SK-N-SH (cell line): ENCODE measurements around the gene LEPROT. TPM values are rescaled to one million over a fixed set of nuclear protein-coding genes. Genes with fewer than 3 reads are reported as not detected.
"Not testable (repeated sequence)": the region's sequence is repeated elsewhere in the genome, so short reads cannot be mapped to it uniquely, and the experiment has no call there.

Source experiments
- CTCF ChIA-PET: fragments of 300-600, 350-600 bp; formaldehyde crosslinking; extraction: SDS; loops from one replicate; lab custom pipeline; 2021; lab: Yijun Ruan, JAX
- POLR2A ChIA-PET: fragments of 350-600 bp; sonication (Branson Sonifier 250); formaldehyde crosslinking; extraction: SDS; loops from one replicate; lab custom pipeline; 2020; ENCODE audit warnings: antibody characterized with exemption, inconsistent platforms; lab: Yijun Ruan, JAX
- DNase-seq: peaks from one replicate; pipeline ENCODE4 v3.0.0; 2012
- H2AFZ ChIP-seq: fragments of 200-600 bp; sonication (generic); 2 replicates; pipeline ENCODE4 v1.8.1; 2016; ENCODE audit warnings: antibody characterized with exemption, mild to moderate bottlenecking, low read depth
- H3F3A ChIP-seq: fragments of 200-600 bp; sonication (generic); replicated peaks from 2 replicates; pipeline ENCODE3; 2016; ENCODE audit warnings: antibody characterized with exemption, mild to moderate bottlenecking; ENCODE audit not compliant: insufficient read depth
- H3K27ac ChIP-seq, 2 experiments: fragments of 200-500 bp in 1 of 2; fragments of 200-600 bp in 1 of 2; sonication (Bioruptor generic) in 1 of 2; sonication (generic), shearing (Covaris generic) in 1 of 2; 2 replicates each; pipeline versions ENCODE4 v1.5.1 to v1.6.1; 2014 to 2016; ENCODE audit warnings: low read depth in 2 of 2, inconsistent platforms in 1 of 2, low read length in 1 of 2, mild to moderate bottlenecking in 1 of 2, mixed read lengths in 1 of 2
- H3K27me3 ChIP-seq: fragments of 200-600 bp; sonication (generic), shearing (Covaris generic); 2 replicates; pipeline ENCODE4 v1.6.1; 2016; ENCODE audit warnings: mixed run types; ENCODE audit not compliant: insufficient read depth
- H3K36me3 ChIP-seq, 2 experiments: fragments of 200-500 bp in 1 of 2; fragments of 200-600 bp in 1 of 2; sonication (Bioruptor generic) in 1 of 2; sonication (generic) in 1 of 2; replicated peaks in 1 of 2; 2 replicates each; pipeline versions ENCODE3 to v1.5.1; 2014 to 2016; ENCODE audit warnings: low read length in 1 of 2, mild to moderate bottlenecking in 1 of 2; ENCODE audit not compliant: insufficient read depth in 2 of 2, control insufficient read depth in 1 of 2
- H3K4me1 ChIP-seq, 2 experiments: fragments of 200-500 bp in 1 of 2; fragments of 200-600 bp in 1 of 2; sonication (Bioruptor generic) in 1 of 2; sonication (generic), shearing (Covaris generic) in 1 of 2; 2 replicates each; pipeline versions ENCODE4 v1.5.1 to v1.6.1; 2014 to 2016; ENCODE audit warnings: low read depth in 1 of 2, low read length in 1 of 2, mixed run types in 1 of 2; ENCODE audit not compliant: insufficient read depth in 2 of 2, control insufficient read depth in 1 of 2
- H3K4me2 ChIP-seq: fragments of 200-600 bp; sonication (generic), shearing (Covaris generic); 2 replicates; pipeline ENCODE4 v1.6.1; 2017; ENCODE audit warnings: mixed run types
- H3K4me3 ChIP-seq, 2 experiments: fragments of 200-500 bp in 1 of 2; fragments of 200-600 bp in 1 of 2; sonication (Bioruptor generic) in 1 of 2; sonication (generic), shearing (Covaris generic) in 1 of 2; 2 replicates each; pipeline versions ENCODE4 v1.5.1 to v1.8.1; 2014 to 2016; ENCODE audit warnings: low read depth in 2 of 2, inconsistent platforms in 1 of 2, low read length in 1 of 2, mild to moderate bottlenecking in 1 of 2, mixed read lengths in 1 of 2, moderate library complexity in 1 of 2
- H3K79me2 ChIP-seq: fragments of 200-600 bp; sonication (generic); 2 replicates; pipeline ENCODE4 v1.8.1; 2017; ENCODE audit warnings: mild to moderate bottlenecking; ENCODE audit not compliant: insufficient read depth
- H3K9ac ChIP-seq: fragments of 200-600 bp; sonication (generic); 2 replicates; pipeline ENCODE4 v1.6.1; 2017; ENCODE audit warnings: mixed run types
- H3K9me2 ChIP-seq: fragments of 200-600 bp; sonication (generic); 2 replicates; pipeline ENCODE4 v1.6.1; 2017; ENCODE audit warnings: mixed run types
- H3K9me3 ChIP-seq: fragments of 200-600 bp; sonication (generic); 2 replicates; pipeline ENCODE4 v1.6.1; 2017; ENCODE audit warnings: mixed run types, mild to moderate bottlenecking, moderate library complexity
- H4K20me1 ChIP-seq: fragments of 200-600 bp; sonication (generic); 2 replicates; pipeline ENCODE4 v1.6.1; 2017; ENCODE audit warnings: mild to moderate bottlenecking, mixed run types; ENCODE audit not compliant: insufficient read depth
- ELF1 ChIP-seq: IDR thresholded peaks from 2 replicates; pipeline ENCODE4 v1.4.0; 2012
- EZH2phosphoT487 ChIP-seq: fragments of 200-600 bp; sonication (generic); IDR thresholded peaks from 2 replicates; pipeline ENCODE4 v1.6.1; 2017; ENCODE audit warnings: low read depth, mixed run types, mild to moderate bottlenecking, antibody characterized with exemption, moderate library complexity, borderline replicate concordance
- GATA2 ChIP-seq: sonication (generic); formaldehyde crosslinking; IDR thresholded peaks from 2 replicates; pipeline ENCODE4 v1.5.0; 2020; ENCODE audit warnings: mild to moderate bottlenecking, missing genetic modification reagents
- RCOR1 ChIP-seq: fragments of 150-350 bp; IDR thresholded peaks from 2 replicates; pipeline ENCODE4 v1.6.1; 2017; ENCODE audit warnings: antibody characterized with exemption, low read length
- RFX5 ChIP-seq: IDR thresholded peaks from 2 replicates; pipeline ENCODE4 v1.6.1; 2012; ENCODE audit warnings: mild to moderate bottlenecking, improper control_type of control experiment, low read length
- whole genome bisulfite sequencing: methylation state at CpG from one replicate; pipeline ENCODE4 v1.1.6; 2017; ENCODE audit warnings: low lambda C conversion rate; 5-methylcytosine and 5-hydroxymethylcytosine counted together
- polyA plus RNA-seq, 3 experiments: library from polyadenylated mRNA; depleted of rRNA; stranded (reverse); fragments of >200 nt; gene quantifications; 2 replicates each; pipeline ENCODE4 v1.2.3, GENCODE V29; 2012
- TF ChIP-seq, protein P1 (sequence below): IDR thresholded peaks from 2 replicates; pipeline ENCODE4 v1.4.0; 2012; ENCODE audit warnings: low read depth, borderline replicate concordance
- TF ChIP-seq, protein P2 (sequence below): IDR thresholded peaks from 2 replicates; pipeline ENCODE4 v1.4.0; 2012; ENCODE audit warnings: low read depth
- TF ChIP-seq, protein P3 (sequence below): IDR thresholded peaks from 2 replicates; pipeline ENCODE4 v1.4.0; 2012; ENCODE audit warnings: low read depth, borderline replicate concordance
- TF ChIP-seq, protein P4 (sequence below): fragments of 150-350 bp; IDR thresholded peaks from 2 replicates; pipeline ENCODE4 v1.6.1; 2017; ENCODE audit warnings: antibody characterized with exemption, low read length, low read depth, borderline replicate concordance

The LEPROT gene
- polyA plus RNA-seq, 1 of the 3 experiments (the other 2 are of a cell fraction) = 38.9 TPM

DNA sequence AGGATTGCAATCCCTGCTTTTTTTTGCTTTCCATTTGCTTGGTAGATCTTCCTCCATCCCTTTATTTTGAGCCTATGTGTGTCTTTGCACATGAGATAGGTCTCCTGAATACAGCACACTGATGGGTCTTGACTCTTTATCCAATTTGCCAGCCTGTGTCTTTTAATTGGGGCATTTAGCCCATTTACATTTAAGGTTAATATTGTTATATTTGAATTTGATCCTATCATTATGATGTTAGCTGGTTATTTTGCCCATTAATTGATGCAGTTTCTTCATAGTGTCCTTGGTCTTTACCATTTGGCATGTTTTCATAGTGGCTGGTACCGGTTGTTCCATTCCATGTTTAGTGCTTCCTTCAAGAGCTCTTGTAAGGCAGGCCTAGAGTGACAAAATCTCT is 45.4 kb downstream of the LEPROT start:
- H3K27ac ChIP-seq, H3K27me3 ChIP-seq, H3F3A ChIP-seq, POLR2A ChIA-PET, H4K20me1 ChIP-seq, H3K36me3 ChIP-seq, H3K9ac ChIP-seq, H3K4me2 ChIP-seq, H3K9me3 ChIP-seq, H3K4me1 ChIP-seq, H3K4me3 ChIP-seq, DNase-seq, H3K9me2 ChIP-seq, H3K79me2 ChIP-seq, CTCF ChIA-PET, H2AFZ ChIP-seq: not testable (repeated sequence)
- WGBS = 88% methylated on average over 1 of the region's 1 CpG

DNA sequence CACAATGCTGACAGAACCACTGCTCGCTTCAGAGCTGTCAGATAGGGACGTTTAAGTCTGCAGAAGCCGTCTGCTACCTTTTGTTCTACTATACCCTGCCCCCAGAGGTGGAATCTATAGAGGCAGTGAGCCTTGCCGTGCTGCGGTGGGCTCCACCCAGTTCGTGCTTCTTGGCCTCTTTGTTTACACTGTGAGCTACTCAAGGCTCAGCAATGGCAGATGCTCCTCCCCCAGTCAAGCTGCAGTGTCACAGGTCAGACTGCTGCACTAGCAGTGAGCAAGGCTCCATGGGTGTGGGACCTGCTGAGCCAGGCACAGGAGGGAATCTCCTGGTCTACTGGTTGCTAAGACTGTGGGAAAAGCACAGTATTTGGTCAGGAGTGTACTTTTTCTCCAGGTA is 47.1 kb downstream of the LEPROT start:
- Histone ChIP-seq H2AFZ (no peak overlapping the region), H4K20me1 (no peaks in the 10 kb centered on the region), H3K4me2 (no peak overlapping the region), H3K9me3 (no peaks in the 10 kb centered on the region), H3K9me2 (no peaks in the 10 kb centered on the region), H3K4me3 (no peak overlapping the region), H3K36me3 (no peaks in the 10 kb centered on the region), H3K79me2 (no peaks in the 10 kb centered on the region), H3F3A (no peaks in the 10 kb centered on the region), H3K9ac (no peak overlapping the region), H3K27ac (no peak overlapping the region), H3K4me1 (peaks cover 4 to 8% of the 10 kb centered on the region in 2 experiments; a peak in 3 of 4 replicates), H3K27me3 (no peaks in the 10 kb centered on the region)
- POLR2A ChIA-PET = no interaction called here
- TF ChIP-seq RCOR1 = no peak
- no peak for TF ChIP-seq GATA2 (CRISPR knock-in tag)
- TF ChIP-seq, protein P1, sequence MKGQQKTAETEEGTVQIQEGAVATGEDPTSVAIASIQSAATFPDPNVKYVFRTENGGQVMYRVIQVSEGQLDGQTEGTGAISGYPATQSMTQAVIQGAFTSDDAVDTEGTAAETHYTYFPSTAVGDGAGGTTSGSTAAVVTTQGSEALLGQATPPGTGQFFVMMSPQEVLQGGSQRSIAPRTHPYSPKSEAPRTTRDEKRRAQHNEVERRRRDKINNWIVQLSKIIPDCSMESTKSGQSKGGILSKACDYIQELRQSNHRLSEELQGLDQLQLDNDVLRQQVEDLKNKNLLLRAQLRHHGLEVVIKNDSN = no peak
- TF ChIP-seq ELF1 = no peak
- TF ChIP-seq, protein P2, sequence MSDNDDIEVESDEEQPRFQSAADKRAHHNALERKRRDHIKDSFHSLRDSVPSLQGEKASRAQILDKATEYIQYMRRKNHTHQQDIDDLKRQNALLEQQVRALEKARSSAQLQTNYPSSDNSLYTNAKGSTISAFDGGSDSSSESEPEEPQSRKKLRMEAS = no peak
- TF ChIP-seq, protein P3, sequence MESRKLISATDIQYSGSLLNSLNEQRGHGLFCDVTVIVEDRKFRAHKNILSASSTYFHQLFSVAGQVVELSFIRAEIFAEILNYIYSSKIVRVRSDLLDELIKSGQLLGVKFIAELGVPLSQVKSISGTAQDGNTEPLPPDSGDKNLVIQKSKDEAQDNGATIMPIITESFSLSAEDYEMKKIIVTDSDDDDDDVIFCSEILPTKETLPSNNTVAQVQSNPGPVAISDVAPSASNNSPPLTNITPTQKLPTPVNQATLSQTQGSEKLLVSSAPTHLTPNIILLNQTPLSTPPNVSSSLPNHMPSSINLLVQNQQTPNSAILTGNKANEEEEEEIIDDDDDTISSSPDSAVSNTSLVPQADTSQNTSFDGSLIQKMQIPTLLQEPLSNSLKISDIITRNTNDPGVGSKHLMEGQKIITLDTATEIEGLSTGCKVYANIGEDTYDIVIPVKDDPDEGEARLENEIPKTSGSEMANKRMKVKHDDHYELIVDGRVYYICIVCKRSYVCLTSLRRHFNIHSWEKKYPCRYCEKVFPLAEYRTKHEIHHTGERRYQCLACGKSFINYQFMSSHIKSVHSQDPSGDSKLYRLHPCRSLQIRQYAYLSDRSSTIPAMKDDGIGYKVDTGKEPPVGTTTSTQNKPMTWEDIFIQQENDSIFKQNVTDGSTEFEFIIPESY = no peak
- TF ChIP-seq, protein P4, sequence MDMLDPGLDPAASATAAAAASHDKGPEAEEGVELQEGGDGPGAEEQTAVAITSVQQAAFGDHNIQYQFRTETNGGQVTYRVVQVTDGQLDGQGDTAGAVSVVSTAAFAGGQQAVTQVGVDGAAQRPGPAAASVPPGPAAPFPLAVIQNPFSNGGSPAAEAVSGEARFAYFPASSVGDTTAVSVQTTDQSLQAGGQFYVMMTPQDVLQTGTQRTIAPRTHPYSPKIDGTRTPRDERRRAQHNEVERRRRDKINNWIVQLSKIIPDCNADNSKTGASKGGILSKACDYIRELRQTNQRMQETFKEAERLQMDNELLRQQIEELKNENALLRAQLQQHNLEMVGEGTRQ = no peak
- no peak for TF ChIP-seq EZH2phosphoT487
- no peak for TF ChIP-seq RFX5
- WGBS = 63% methylated on average over 6 of the region's 6 CpGs
- CTCF ChIA-PET = interaction anchor here (0.8 to 3.8 kb wide), 4 partner anchors 9 to 220 kb away, joined by 3 to 22 read pairs (median 6); no protein-coding TSS in a partner anchor
- no peak for DNase-seq
